GM18505 (cell line): ENCODE data around the gene COL25A1.

Experiments used
- ATAC-seq: cut with Tn5 transposase; IDR thresholded peaks from one replicate; pipeline ENCODE4 v1.9.1; 2021; ENCODE audit not compliant: unreplicated experiment
- POLR2A ChIP-seq: IDR thresholded peaks from 4 replicates; pipeline ENCODE4 v1.6.1; 2011; ENCODE audit warnings: borderline replicate concordance; ENCODE audit not compliant: insufficient read depth, insufficient read length; ENCODE audit errors: extremely low read depth

COL25A1 gene

DNA sequence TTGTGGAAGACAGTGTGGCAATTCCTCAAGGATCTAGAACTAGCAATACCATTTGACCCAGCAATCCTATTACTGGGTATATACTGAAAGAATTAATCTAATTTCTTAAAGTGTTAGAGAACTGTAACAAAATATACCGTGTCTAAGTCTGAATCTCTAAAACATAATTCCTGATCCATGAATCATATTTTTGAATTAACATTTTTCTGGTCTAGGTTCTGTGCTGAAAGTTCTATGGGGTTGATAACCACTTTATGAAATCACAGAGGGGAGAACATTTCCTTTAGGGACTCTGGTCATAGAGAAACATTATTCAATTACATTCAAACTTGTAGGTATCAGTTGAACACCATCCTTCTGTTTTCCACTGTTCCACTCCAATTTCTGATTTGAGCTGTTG is 447.7 kb downstream of the COL25A1 start:
- no peak for TF ChIP-seq POLR2A
- no peak for ATAC-seq

GRCh38 chr4:108852691-108853090 is 449.8 kb downstream of the COL25A1 start:
- no peak for TF ChIP-seq POLR2A
- ATAC-seq, result no peak

- no peak for ATAC-seq
Measured at GRCh38 chr4:108851366-108851765, 451.1 kb downstream of the COL25A1 start.

DNA sequence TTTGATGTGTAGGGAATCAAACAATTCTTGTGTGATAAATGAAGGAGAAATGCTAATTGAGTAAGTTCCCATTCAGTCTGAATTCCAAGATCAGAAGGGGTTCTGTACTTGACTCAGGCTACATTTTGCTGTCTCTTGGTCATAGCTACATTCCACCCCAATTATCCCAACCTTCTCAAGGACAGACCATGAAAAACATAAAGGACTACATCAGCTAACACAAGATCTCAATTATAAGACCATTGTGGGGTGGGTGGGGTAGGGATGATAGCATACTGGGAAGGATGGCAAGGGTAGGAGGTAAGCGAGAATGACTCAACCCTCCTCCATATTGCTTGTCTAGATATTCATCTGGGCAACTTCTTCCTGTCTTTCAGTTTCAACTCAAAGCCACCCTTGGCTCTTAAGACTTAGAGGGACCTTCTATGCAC is 452.2 kb downstream of the COL25A1 start:
- ATAC-seq, result no peak

More at GRCh38 chr4:108851366-108851765, 451.1 kb downstream of the COL25A1 start:
- no peak for TF ChIP-seq POLR2A

DNA sequence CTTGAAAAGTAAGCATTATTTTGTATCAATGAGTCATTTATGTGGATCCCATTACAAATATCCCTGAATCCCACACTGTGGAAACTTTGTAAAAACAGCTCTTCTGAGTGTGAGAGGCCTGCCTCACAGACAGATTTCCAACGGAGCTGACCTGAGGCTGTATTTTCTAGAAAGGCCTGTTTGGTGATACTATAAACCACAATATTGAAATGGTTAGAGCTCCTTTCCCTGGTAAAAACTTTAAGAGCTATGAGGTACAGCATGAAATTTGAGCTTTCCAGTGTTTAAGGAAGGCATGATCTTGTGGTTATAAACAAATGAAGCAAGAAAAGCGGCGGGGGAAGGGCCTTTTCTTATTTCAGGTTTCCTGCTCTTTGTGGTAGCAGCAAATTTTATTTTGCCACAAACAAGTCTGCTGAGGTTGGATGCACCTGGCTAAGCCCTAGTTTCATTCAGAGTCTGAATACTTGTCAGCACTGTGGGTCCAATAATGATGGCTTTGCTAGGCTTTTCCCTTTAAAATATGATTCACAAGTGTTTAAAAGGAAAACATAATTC is 452.8 kb downstream of the COL25A1 start:
- peak; percentile 95 for ATAC-seq
- TF ChIP-seq POLR2A, result no peak

More for the DNA sequence above, 452.2 kb downstream of the COL25A1 start:
- TF ChIP-seq POLR2A, result no peak

DNA sequence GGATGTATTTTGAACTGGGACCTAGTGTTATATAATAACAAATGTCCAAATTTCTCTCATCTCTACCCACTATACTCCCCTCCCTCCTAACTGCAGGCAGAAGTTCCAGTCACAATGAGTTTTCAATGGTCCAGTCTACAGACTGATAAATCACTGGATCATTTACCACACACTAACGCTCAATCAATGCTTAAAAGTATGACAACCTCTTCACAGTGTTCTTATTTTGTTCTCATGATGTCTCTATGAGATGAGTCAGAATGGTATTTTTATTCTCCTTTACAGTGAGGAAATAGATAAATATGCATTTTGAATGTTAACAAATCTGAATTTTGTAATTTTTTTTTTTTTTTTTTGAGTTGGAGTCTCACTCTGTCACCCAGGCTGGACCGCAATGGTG is 455.9 kb downstream of the COL25A1 start:
- TF ChIP-seq POLR2A, result no peak
- no peak for ATAC-seq

GRCh38 chr4:108840426-108840975 is 462.0 kb downstream of the COL25A1 start:
- ATAC-seq, result no peak
- no peak for TF ChIP-seq POLR2A

DNA sequence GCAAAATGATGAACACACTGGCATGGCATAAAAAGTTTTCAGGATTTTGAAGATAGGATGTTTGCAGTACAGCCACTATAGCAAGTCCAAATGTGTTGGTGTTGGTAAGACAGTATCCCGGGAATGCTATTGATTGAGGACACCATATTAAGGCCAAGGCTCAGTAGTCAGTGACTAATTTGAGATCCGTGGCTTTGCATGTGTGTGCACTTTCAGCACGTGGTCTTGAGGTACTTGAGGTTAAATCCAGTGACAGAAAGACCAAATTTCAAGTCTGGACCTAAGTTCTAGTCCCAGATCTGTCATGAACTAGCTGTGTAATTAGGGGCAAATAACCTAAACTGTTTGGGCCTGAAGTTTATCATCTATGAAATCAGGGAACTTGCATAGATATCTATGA is 463.1 kb downstream of the COL25A1 start:
- TF ChIP-seq POLR2A, result no peak
- ATAC-seq, result no peak

GRCh38 chr4:108838451-108838850 is 464.0 kb downstream of the COL25A1 start:
- no peak for TF ChIP-seq POLR2A
- no peak for ATAC-seq

GRCh38 chr4:108834835-108835384 is 467.5 kb downstream of the COL25A1 start:
- peak; percentile 53 for ATAC-seq
- TF ChIP-seq POLR2A, result no peak

DNA sequence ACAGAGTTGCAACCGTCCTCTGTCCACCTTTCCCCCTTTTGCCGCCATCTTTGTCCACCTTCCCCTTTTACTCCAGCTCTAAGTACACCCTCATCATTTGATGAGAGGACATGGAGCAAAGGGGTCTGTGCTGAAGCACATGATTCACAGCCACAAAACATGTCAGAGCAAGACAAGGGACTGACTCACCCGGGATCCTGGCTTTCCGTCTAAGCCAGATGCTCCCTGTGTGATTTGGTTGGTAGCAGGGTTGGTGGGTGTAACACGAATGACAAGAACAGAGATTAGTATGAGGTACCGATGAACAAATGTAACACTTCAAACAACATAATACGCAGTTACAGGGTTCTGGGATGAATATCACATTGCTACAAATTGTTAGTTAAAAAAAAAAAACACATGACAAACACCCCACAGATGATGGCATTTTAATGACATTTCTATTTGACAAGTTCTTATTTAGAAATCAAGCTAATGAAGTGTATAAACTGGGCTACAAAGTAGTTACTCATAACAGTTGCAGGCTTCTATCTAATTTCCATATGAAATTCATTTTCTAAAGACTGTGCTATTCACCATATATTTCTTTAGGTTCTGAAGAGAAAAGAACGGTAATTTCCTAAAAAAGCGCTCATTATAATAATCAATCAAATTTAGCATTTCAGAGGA is 468.2 kb downstream of the COL25A1 start:
- no peak for TF ChIP-seq POLR2A
- no peak for ATAC-seq

DNA sequence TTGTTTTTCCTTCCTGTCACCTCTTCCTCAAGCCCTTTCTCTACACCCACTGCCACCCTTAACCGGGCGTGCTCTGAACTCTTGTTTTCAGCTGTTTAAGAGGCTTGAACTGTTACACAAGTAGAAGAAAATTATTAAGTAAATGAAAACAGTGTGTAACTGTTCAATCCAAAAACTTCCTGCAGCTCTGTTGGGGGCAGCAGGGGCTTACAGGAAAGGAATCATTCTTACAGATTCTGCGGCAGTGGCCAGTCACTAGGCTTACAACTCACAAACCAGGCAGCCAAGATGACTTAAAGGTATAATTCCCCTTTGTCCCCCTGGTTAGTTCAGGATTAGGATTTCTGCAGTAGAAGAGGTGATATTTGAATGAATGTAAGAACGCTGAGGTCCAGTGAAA is 469.4 kb downstream of the COL25A1 start:
- no peak for ATAC-seq
- TF ChIP-seq POLR2A, result no peak

GRCh38 chr4:108831886-108832285 is 470.6 kb downstream of the COL25A1 start:
- TF ChIP-seq POLR2A, result no peak

DNA sequence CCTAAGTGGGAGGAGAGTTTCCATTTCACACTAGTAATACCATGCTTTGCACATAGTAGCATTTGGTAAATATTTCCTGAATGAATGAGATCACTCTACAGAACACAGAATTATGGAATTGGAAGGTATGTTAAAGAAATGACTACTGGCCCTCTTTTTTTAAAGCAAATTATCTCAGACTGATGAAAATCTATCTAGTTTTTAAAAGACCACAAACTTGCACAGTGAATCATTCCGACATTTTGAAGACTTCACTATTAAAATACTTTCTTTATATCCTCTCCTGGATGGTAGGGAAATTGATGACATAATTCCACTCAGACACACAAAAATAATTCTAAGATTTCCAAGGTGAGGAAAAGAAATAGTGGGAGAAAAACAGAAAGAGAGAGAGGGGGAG is 471.2 kb downstream of the COL25A1 start:
- no peak for ATAC-seq
- TF ChIP-seq POLR2A, result no peak

More at GRCh38 chr4:108831886-108832285, 470.6 kb downstream of the COL25A1 start:
- no peak for ATAC-seq

DNA sequence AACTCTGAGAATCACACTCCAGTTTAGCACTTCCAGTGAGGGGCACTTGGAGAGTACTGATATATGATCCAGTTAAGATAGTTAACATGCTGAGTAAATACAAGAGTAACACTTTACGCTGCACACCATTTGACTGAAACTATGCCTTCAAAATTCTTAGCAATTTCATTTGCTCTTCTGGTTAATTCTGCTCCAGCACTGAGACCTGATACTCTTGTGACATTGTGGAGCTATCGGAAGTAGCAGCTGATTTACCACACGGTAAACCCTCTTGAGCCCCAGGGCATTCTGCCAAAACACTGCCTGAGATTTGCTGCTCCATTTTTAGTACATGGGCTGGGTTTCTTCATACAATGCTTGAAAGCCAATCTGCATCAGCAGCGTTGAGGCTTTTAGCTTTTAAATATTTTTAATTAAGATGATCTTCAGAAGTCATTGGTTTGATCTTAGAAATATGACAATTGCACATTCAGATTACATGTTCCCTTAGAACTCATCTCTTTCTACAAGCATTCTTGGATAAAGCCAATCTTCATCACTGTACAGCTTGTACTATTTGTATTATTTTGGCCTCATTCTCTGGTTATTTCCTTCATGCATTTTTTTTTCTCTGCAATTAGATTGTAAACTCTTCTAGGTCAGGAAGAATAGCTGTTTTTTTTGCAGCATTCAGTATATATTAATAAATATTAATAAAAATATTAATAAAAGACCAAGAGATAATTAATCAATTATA is 471.8 kb downstream of the COL25A1 start:
- no peak for ATAC-seq
- no peak for TF ChIP-seq POLR2A
